ENCODE measurements around the gene ASB18. TPM values are rescaled to one million over a fixed set of nuclear protein-coding genes. Genes with fewer than 3 reads are reported as not detected.

The ASB18 gene
- total RNA-seq, 4 donors from 2014 or later: not detected

DNA sequence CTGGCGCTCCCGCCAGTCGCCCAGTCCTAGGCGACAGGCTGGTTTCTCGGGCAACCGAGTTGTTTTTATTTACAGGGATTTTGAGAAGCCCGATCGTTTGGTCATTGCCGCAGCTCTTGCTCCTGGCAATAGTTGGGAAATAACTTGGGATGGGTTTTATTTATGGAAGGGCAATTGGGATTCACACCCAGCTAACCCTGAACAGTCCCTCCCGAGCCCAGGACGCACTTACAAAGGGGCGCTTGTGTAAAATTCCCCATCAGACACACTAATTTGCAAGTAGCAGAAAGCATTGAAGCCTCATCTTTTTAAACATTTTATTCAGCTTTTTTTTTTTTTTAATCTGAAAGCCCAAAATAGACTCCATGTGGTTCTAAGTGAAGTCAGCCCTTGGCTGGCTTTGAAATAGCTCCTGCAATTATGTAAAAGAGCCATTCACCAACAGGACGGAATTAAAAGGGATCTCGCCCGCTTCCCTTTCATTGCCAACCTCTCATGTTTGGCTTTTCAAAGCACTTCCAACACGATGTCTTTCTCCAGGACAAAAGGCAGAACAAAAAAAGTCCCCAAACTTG lies 92.4 kb downstream of the ASB18 start:
- no peak for DNase-seq (ENCODE audit: low spot score)
- no peak for TF ChIP-seq CTCF (IDR thresholded peaks at IDR 0.05)
- ATAC-seq (ENCODE audit: low FRiP score): no peak

- TF ChIP-seq CTCF (IDR thresholded peaks at IDR 0.05): no peak
- ATAC-seq (ENCODE audit: low FRiP score): no peak
- no peak for DNase-seq (ENCODE audit: low spot score)
These were observed 93.0 kb downstream of the ASB18 start for GRCh38 chr2:236171181-236171679.

DNA sequence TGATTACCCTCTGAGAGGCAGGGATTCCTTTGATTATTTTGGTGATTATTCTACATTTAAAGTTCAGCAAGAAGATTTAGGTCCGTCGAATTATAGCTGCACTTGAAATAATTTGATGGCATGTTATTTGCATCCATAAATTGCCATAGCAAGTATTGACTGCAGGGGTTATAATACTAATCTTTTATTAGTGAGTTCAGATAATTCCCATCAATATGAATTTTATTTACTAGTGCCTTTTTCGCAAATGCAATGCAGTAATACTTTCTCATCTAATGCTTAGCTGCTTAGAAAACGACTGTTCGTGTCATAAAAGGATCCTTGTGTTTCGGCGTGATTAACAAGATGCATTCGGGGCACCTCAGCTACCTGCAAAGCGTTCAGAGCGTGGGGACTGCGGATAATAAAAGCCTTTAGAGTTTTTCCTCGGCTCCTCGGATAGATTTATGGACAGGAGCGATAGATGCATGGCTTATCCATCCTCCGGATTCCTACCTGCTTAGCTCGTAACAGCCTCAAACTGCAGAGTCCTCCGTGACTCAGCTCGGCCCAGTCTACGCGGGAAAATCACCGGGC lies 93.5 kb downstream of the ASB18 start:
- ATAC-seq (ENCODE audit: low FRiP score) (no peak), DNase-seq (ENCODE audit: low spot score) (no peak)
- no peak for TF ChIP-seq CTCF (IDR thresholded peaks at IDR 0.05)

- ATAC-seq (ENCODE audit: low FRiP score): no peak
- no peak for TF ChIP-seq CTCF (IDR thresholded peaks at IDR 0.05)
- no peak for DNase-seq (ENCODE audit: low spot score)
These were observed 94.2 kb downstream of the ASB18 start for GRCh38 chr2:236169741-236170589.

DNA sequence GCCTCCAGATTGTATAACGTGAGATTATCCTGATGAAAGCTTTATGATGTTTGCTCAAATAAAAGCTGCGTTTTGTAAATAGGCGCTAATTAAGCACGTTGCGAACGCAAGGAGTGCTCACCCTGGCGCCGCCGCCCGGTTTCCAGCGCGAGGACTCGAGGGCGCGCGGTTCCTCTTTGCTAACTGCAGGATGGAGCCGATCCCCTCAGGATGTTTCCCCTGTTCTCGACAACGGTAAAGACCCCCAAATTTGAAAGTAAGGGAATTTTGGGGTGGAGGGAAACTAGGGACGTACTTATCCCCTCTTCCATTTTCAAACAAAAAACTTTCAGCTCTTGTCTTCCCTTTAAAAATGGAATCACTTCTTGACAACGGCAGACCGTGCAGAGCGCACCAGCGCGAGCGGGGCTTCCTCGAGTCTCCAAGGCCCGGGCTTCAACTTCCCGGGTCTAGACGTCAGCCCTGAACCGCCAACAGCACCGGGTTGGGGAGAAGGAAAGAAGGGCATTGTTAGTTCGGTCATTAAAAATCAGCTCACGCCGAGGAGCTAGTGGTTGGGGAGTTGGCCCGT lies 95.0 kb downstream of the ASB18 start:
- no peak for TF ChIP-seq CTCF (IDR thresholded peaks at IDR 0.05)
- no peak for DNase-seq (ENCODE audit: low spot score)

DNA sequence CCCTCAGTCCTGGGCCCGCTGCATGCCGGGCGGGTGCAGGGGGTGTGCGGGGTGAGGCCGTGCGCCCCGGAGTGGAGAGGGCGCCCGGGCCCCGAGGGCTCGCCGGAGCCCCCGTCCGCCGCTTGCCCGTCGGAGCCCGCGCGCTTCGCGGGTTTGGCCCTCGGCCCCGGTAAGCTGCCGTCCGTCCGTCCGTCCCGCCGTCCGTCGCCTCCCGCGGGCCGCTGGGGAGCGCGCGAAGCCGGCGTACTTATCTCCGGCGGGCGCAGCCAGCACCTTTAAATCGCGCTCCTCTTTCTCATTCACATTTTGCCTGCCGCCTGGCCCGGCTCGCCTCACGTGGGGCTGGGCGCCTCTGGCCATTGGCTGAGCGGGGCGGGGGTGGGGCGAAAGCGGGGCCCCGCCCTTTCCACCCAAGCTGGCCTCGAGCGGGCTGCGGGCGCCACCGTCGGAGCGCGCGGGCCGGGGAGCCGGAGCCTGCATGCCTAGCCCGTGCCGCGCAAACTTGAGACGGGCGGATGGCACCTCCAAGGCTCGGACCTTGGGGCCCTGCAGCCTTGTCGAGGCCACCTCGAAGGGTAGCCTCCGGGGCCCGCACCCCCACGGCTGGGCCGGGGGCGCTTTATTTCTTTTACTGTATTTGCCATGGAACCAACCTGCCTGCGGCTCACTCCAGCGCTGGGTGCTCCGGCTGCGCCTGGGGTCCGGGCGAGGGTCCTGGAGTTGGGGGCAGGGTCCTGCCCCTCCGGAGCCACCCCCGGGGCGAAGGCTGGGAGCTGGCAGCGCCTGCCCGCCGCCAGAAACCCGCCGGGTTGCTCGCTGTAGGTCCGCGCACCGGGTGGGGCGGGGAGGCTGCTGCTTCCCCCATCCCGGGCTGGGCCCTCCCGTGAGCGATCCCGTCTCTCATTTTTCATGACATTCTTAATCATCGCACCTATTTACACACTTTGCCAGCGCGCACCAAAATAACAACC lies 95.8 kb downstream of the ASB18 start, which contains the start of gene GBX2:
GBX2 (minus strand) TSS at position 277 of the 971 bp plus-strand sequence. CDS start 415 bp downstream, outside the sequence.
- DNase-seq (ENCODE audit: low spot score) (no peak), ATAC-seq (ENCODE audit: low FRiP score) (no peak)
- TF ChIP-seq CTCF (IDR thresholded peaks at IDR 0.05): no peak

More for the DNA sequence above, 95.0 kb downstream of the ASB18 start:
- no peak for ATAC-seq (ENCODE audit: low FRiP score)

Measured in omental fat pad (tissue), 4 donors.